Vagina (tissue), 2 donors: ENCODE results near the gene AUH. TPM values are rescaled to one million over a fixed set of nuclear protein-coding genes. Genes with fewer than 3 reads are reported as not detected.

ENCODE experiments used
- DNase-seq, 2 donors: peaks; one replicate each; pipeline ENCODE4 v3.0.0-alpha.2; 2017; ENCODE audit errors: extremely low spot score in 2 of 2
- H3K27ac ChIP-seq: fragments of 200-600 bp; sonication (generic); one replicate; pipeline ENCODE4 v1.5.1; 2019
- H3K27me3 ChIP-seq: fragments of 200-600 bp; sonication (generic); one replicate; pipeline ENCODE4 v1.5.1; 2019
- H3K36me3 ChIP-seq, 2 donors: fragments of 200-600 bp; sonication (generic); one replicate each; pipeline ENCODE4 v1.5.1; 2017 to 2019
- H3K4me1 ChIP-seq: fragments of 200-600 bp; sonication (generic); one replicate; pipeline ENCODE4 v1.5.1; 2019
- H3K4me3 ChIP-seq, 2 donors: fragments of 200-600 bp; sonication (generic); 1 replicate in 1 of 2; 2 replicates in 1 of 2; pipeline ENCODE4 v1.5.1; 2016 to 2019
- H3K9me3 ChIP-seq: fragments of 200-600 bp; sonication (generic); one replicate; pipeline ENCODE4 v1.5.1; 2019
- POLR2A ChIP-seq, 2 donors: fragments of 450-650 bp; IDR thresholded peaks; one replicate each; pipeline ENCODE4 v1.6.1; 2017; ENCODE audit warnings: antibody characterized with exemption in 2 of 2, mild to moderate bottlenecking in 2 of 2, moderate library complexity in 2 of 2
- POLR2AphosphoS5 ChIP-seq, 2 donors: sonication (generic); formaldehyde crosslinking; IDR thresholded peaks; one replicate each; pipeline ENCODE4 v1.9.0; 2017; ENCODE audit warnings: antibody characterized with exemption in 2 of 2, mild to moderate bottlenecking in 2 of 2, low read depth in 1 of 2; ENCODE audit not compliant: insufficient read depth in 1 of 2
- intact Hi-C: fragments of 100-400 bp; cut with DNase I; formaldehyde crosslinking; loops from one replicate; pipeline ENCODE4 v1.15.1; 2023
- total RNA-seq: library from RNA; depleted of rRNA; stranded (reverse); fragments of >200 nt; gene quantifications from one replicate; pipeline ENCODE4 v1.2.3, GENCODE V29; 2016
- TF ChIP-seq, protein P1 (sequence below), 3 experiments: fragments of 450-650 bp in 2 of 3; fragments of 200-600 bp in 1 of 3; sonication (generic) in 1 of 3; IDR thresholded peaks; one replicate each; pipeline ENCODE4 v1.5.1; 2017 to 2019; ENCODE audit warnings: antibody characterized with exemption in 3 of 3, mild to moderate bottlenecking in 2 of 3, moderate library complexity in 2 of 3

Gene AUH
- total RNA-seq, 1 donor from 2014 or later: 39.0 TPM

DNA sequence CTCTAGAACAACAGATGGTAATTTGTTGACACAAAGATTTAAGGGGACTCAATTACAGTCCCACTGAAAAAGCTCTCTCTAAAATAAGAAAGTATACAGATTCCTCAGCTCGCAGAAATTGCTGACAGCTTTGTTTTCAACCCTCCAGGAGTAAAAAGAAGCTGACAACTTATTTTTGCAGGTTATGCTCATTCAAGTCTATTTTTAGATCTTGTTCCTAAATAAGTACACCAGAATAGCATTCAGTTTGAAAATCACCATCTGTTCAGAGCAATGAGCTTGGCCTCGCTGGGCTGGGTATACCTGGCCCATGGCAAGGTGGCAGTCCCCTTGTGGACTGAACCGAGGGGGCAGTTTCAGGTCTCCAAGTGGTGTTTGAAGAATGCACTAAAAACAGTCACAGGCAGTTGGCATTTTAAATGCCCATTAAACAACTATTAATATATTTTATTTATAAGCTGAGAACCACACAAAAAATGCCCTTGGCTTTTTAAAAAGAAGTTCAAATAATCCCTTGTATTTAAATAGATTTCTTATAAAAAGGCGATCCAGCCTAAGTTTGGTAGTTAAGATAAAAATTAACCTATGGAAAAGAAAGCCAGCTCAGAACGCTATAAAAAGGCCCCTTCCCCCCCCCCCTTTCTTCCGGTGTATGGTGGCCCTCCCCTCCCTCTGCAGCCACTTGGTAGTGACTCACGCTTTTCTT, 169.2 kb downstream of the AUH start:
- intact Hi-C loops: loop anchor here (1.0 to 10.0 kb wide), 5 partner anchors 88 to 232 kb away; no protein-coding TSS in a partner anchor
- TF ChIP-seq POLR2A (IDR thresholded peaks at IDR 0.05) (no peak), POLR2AphosphoS5 (IDR thresholded peaks at IDR 0.05; ENCODE audit: insufficient read depth in 1 of 2, low read depth in 1 of 2) (no peak)
- TF ChIP-seq, protein P1, sequence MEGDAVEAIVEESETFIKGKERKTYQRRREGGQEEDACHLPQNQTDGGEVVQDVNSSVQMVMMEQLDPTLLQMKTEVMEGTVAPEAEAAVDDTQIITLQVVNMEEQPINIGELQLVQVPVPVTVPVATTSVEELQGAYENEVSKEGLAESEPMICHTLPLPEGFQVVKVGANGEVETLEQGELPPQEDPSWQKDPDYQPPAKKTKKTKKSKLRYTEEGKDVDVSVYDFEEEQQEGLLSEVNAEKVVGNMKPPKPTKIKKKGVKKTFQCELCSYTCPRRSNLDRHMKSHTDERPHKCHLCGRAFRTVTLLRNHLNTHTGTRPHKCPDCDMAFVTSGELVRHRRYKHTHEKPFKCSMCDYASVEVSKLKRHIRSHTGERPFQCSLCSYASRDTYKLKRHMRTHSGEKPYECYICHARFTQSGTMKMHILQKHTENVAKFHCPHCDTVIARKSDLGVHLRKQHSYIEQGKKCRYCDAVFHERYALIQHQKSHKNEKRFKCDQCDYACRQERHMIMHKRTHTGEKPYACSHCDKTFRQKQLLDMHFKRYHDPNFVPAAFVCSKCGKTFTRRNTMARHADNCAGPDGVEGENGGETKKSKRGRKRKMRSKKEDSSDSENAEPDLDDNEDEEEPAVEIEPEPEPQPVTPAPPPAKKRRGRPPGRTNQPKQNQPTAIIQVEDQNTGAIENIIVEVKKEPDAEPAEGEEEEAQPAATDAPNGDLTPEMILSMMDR (IDR thresholded peaks at IDR 0.05): no peak
- Histone ChIP-seq H3K4me1 (peaks cover 59% of the 10 kb centered on the region), H3K4me3 (peak overlapping the region in 1 of 2 donors; percentile 43), H3K27me3 (no peaks in the 10 kb centered on the region), H3K9me3 (no peaks in the 10 kb centered on the region), H3K36me3 (no peaks in the 10 kb centered on the region), H3K27ac (peak overlapping the region; percentile 95)
- no peak for DNase-seq

DNA sequence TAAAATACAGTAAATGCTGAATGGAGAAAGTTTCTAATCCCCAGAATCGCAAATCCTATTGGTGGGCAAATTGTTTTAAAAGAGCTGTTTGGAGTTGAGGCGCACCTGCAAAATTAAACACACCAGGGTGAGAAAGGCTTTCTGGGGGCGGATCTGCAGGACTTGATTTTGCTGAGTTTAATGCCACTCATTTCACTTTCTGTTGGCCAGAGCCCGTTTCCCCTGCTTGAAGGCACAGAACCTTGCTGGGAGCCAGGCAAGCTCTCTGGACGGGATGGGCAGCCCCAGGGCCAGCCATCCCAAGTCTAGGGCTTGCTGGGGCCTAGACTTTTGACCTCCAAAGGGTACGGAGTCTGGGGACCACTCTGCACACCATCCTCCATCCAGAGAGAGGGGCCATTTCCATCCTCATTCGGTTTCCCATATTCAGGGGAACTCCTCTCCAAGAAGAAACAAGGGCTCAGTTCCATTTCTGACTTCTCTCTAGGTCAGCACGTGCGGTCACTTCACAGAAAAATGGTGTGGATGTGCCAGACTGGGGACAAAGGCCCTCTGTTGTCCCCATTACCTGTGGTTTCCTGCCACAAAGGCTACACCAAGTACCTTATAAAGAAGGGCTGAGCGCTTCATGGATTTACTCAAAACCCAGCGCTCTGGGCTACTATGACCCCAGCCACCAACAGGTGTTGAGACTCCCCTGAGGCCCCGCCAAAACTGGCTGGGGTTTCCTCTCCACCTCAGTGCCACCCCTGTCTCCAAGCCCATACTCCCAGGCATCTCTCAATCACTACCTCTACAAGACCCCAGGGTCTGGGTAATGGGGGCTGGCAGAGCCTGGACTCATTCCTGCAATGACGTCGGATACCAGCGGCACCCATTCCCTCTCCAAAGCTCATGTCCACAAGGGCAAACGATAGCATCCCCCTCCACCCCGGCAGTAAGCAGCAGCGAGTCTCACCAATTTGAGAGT, 170.0 kb downstream of the AUH start:
- no peak for DNase-seq

DNA sequence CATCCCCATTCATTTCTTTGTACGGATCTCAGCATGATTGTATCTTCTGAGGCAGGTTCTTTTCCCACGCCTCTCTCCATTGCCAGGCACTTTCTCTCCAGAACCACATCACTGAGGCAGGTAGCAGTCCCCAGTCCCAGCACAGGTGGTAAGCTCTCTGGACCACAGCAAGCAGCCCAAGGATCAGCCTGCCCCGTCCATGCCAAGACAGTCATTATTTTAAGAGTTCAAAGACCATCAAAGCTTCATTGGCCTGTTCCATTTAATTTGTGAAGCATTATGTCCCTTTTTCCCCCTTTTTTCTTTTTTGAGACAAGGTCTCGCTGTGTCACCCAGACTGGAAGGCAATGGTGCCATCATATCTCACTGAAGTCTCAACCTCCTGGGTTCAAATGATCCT, 171.7 kb downstream of the AUH start:
- Histone ChIP-seq H3K4me3 (no peak overlapping the region), H3K27ac (no peak overlapping the region), H3K4me1 (peaks cover 43% of the 10 kb centered on the region), H3K27me3 (no peaks in the 10 kb centered on the region), H3K36me3 (no peaks in the 10 kb centered on the region), H3K9me3 (no peaks in the 10 kb centered on the region)
- TF ChIP-seq POLR2A (IDR thresholded peaks at IDR 0.05) (no peak), POLR2AphosphoS5 (IDR thresholded peaks at IDR 0.05; ENCODE audit: insufficient read depth in 1 of 2, low read depth in 1 of 2) (no peak)
- TF ChIP-seq, protein P1 (IDR thresholded peaks at IDR 0.05): no peak
- intact Hi-C loops: loop anchor here (5.0 to 10.0 kb wide), 4 partner anchors 85 to 153 kb away; no protein-coding TSS in a partner anchor
- DNase-seq: no peak

More for the DNA sequence above, 170.0 kb downstream of the AUH start:
- Histone ChIP-seq H3K9me3 (no peaks in the 10 kb centered on the region), H3K4me3 (no peak overlapping the region), H3K27ac (peak overlapping the region; percentile 95), H3K36me3 (no peaks in the 10 kb centered on the region), H3K27me3 (no peaks in the 10 kb centered on the region), H3K4me1 (peaks cover 55% of the 10 kb centered on the region)
- TF ChIP-seq POLR2A (IDR thresholded peaks at IDR 0.05): no peak
- TF ChIP-seq, protein P1 (IDR thresholded peaks at IDR 0.05): no peak
- TF ChIP-seq POLR2AphosphoS5 (IDR thresholded peaks at IDR 0.05; ENCODE audit: insufficient read depth in 1 of 2, low read depth in 1 of 2): no peak
- intact Hi-C loops: loop anchor here (5.0 to 10.0 kb wide), 4 partner anchors 87 to 154 kb away; no protein-coding TSS in a partner anchor

DNA sequence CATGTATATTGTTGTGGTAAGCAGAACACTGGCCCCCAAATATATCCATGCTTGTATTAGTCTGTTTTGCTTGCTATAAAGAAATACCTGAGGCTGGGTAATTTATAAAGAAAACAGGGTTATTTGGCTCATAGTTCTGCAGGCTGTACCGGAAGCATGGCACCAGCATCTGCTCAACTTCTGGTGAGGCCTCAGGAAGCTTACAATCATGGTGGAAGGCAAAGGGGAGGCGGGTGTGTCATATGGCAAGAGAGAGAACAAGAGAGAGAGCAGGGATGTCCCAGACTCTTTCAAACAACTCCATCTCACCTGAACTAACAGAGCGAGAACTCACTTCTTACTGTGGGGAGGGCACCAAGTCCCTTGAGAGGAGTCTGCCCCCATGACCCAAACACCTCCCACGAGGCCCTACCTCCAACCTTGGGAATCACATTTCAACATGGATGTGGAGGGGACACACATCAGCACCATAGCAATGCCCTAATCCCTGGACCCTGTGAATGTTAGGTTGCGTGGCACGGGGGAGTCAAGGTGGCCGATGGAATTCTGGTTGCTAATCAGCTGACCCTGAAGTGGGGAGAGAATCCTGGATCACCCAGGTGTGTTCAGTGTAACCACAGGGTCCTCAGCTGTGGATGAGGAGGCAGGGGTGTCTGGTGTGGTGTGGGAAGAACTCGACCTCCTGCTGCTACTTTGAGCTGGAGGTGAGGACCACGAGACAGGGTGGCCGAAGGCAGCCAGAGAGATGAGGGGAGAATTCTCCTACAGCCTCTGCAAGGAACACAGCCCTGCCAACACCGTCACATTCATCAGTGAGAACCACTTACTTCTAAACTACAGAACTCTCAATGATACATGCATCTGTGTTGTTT, 172.8 kb downstream of the AUH start:
- Histone ChIP-seq H3K4me1 (peaks cover 32% of the 10 kb centered on the region), H3K27ac (no peak overlapping the region), H3K9me3 (no peaks in the 10 kb centered on the region), H3K36me3 (no peaks in the 10 kb centered on the region), H3K27me3 (no peaks in the 10 kb centered on the region), H3K4me3 (no peak overlapping the region)
- TF ChIP-seq, protein P1 (IDR thresholded peaks at IDR 0.05): no peak
- TF ChIP-seq POLR2A (IDR thresholded peaks at IDR 0.05) (no peak), POLR2AphosphoS5 (IDR thresholded peaks at IDR 0.05; ENCODE audit: insufficient read depth in 1 of 2, low read depth in 1 of 2) (no peak)
- intact Hi-C loops: no loop called here
- peak in 1 of 2 donors; percentile 79 for DNase-seq
